Sigmoid colon (tissue), 7 donors: Measurements from ENCODE around the gene GPR17. TPM values are rescaled to one million over a fixed set of nuclear protein-coding genes. Genes with fewer than 3 reads are reported as not detected.

Experiments
- DNase-seq: peaks from one replicate; pipeline ENCODE4 v3.0.0-alpha.2; 2019
- H3K27ac ChIP-seq, 4 donors: fragments of 200-600 bp; sonication (generic); one replicate each; pipeline ENCODE4 v1.5.1; 2016 to 2019; ENCODE audit warnings: mild to moderate bottlenecking in 1 of 4
- H3K27me3 ChIP-seq, 3 donors: fragments of 200-600 bp; sonication (generic); one replicate each; pipeline ENCODE4 v1.5.1; 2019; ENCODE audit warnings: mild to moderate bottlenecking in 1 of 3
- H3K36me3 ChIP-seq, 4 donors: fragments of 200-600 bp; sonication (generic); one replicate each; pipeline ENCODE4 v1.5.1; 2016 to 2019
- H3K4me1 ChIP-seq, 4 donors: fragments of 200-600 bp; sonication (generic); one replicate each; pipeline ENCODE4 v1.5.1; 2017 to 2019
- H3K4me3 ChIP-seq, 4 donors: fragments of 200-600 bp; sonication (generic); one replicate each; pipeline ENCODE4 v1.5.1; 2017 to 2019; ENCODE audit warnings: mild to moderate bottlenecking in 2 of 4, moderate library complexity in 1 of 4
- H3K9me3 ChIP-seq, 4 donors: fragments of 200-600 bp in 3 of 4; sonication (generic) in 3 of 4; one replicate each; pipeline versions ENCODE4 v1.5.1 to v1.6.1; 2013 to 2019
- EP300 ChIP-seq, 4 donors: sonication (generic); formaldehyde crosslinking; IDR thresholded peaks; one replicate each; pipeline ENCODE4 v1.6.1; 2017; ENCODE audit warnings: antibody characterized with exemption in 4 of 4
- POLR2A ChIP-seq, 2 donors: fragments of 450-650 bp; IDR thresholded peaks; one replicate each; pipeline ENCODE4 v1.6.1; 2016; ENCODE audit warnings: antibody characterized with exemption in 2 of 2, mild to moderate bottlenecking in 2 of 2, moderate library complexity in 2 of 2
- POLR2AphosphoS5 ChIP-seq, 4 donors: sonication (generic); formaldehyde crosslinking; IDR thresholded peaks; one replicate each; pipeline ENCODE4 v1.6.1; 2017; ENCODE audit warnings: antibody characterized with exemption in 4 of 4
- WGBS, 2 donors: extraction: QIAGEN DNeasy Blood & Tissue Kit; methylation state at CpG; one replicate each; pipeline ENCODE4 v1.1.7; 2013; 5-methylcytosine and 5-hydroxymethylcytosine counted together
- intact Hi-C: fragments of 100-400 bp; cut with DNase I; formaldehyde crosslinking; loops from one replicate; pipeline ENCODE4 v1.15.1; 2023
- polyA plus RNA-seq, 3 donors: library from polyadenylated mRNA; stranded (reverse); fragments of 200-250 nt; gene quantifications; one replicate each; pipeline ENCODE4 v1.2.3, GENCODE V29; 2013
- total RNA-seq, 4 donors: library from RNA; depleted of rRNA; stranded (reverse); fragments of >200 nt; gene quantifications; one replicate each; pipeline ENCODE4 v1.1.0, GENCODE V29; 2016
- TF ChIP-seq, protein P1 (sequence below), 4 experiments: fragments of 450-650 bp in 3 of 4; fragments of 200-600 bp in 1 of 4; IDR thresholded peaks; one replicate each; pipeline ENCODE4 v1.5.1; 2016 to 2019; ENCODE audit warnings: antibody characterized with exemption in 4 of 4, mild to moderate bottlenecking in 3 of 4, moderate library complexity in 2 of 4
- donor health status: healthy with polysubstance abuse.
- donor health status: Bipolar disorder and iron deficiency.
- donor health status: healthy.

GPR17 gene
- total and polyA plus RNA-seq, 7 donors: 0.36 to 1.4 (median 0.60) TPM; not detected in 2

DNA sequence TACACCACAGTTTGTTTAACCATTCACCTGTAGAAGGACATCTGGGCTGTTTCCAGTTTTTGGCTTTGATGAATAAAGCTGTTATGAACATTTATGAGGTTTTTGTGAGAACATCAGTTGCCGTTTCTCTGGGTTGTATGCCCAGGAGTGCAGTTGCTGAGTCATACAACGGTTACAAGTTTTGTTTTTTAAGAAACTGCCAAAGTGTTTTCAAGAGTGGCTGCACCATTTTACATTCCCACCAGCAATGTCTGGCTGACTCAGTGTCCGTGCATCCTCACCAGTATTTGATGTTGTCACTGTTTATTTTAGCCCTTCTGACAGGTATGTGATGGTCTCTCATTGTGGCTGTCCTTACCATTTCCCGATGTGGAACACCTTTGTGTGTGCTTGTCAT lies 48.0 kb upstream of the GPR17 start:
- Histone ChIP-seq H3K9me3 (no peaks in the 10 kb centered on the region), H3K27me3 (no peaks in the 10 kb centered on the region), H3K27ac (no peak overlapping the region), H3K36me3 (no peaks in the 10 kb centered on the region), H3K4me1 (no peaks in the 10 kb centered on the region), H3K4me3 (no peak overlapping the region)
- intact Hi-C loops: no loop called here
- TF ChIP-seq POLR2A (IDR thresholded peaks at IDR 0.05) (no peak), EP300 (IDR thresholded peaks at IDR 0.05) (no peak), POLR2AphosphoS5 (IDR thresholded peaks at IDR 0.05) (no peak)
- TF ChIP-seq, protein P1, sequence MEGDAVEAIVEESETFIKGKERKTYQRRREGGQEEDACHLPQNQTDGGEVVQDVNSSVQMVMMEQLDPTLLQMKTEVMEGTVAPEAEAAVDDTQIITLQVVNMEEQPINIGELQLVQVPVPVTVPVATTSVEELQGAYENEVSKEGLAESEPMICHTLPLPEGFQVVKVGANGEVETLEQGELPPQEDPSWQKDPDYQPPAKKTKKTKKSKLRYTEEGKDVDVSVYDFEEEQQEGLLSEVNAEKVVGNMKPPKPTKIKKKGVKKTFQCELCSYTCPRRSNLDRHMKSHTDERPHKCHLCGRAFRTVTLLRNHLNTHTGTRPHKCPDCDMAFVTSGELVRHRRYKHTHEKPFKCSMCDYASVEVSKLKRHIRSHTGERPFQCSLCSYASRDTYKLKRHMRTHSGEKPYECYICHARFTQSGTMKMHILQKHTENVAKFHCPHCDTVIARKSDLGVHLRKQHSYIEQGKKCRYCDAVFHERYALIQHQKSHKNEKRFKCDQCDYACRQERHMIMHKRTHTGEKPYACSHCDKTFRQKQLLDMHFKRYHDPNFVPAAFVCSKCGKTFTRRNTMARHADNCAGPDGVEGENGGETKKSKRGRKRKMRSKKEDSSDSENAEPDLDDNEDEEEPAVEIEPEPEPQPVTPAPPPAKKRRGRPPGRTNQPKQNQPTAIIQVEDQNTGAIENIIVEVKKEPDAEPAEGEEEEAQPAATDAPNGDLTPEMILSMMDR (IDR thresholded peaks at IDR 0.05): no peak
- DNase-seq: no peak
- WGBS, 2 donors: 53 to 71% methylated on average over 4 of the region's 4 CpGs

DNA sequence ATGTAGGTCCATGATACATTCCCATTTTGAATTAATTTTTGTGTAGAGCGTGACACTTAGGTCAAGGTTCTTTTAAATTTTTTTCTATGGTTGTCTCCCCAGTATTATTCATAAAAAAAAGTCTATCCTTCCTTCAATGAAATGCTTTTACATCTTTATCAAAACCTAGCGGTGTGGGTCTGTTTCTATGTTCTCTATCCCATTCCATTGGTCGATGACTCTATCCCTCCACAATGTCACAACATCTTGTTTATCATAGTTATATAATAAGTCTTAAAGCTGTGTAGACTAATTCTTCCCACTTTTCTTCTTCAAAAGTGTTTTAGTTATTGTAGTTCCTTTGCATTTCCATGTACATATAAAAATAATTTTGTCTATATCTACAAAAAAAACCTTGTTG lies 47.2 kb upstream of the GPR17 start:
- 94 to 96% methylated on average over 3 of the region's 3 CpGs for WGBS, 2 donors
- Histone ChIP-seq H3K4me1 (no peaks in the 10 kb centered on the region), H3K36me3 (no peaks in the 10 kb centered on the region), H3K27me3 (no peaks in the 10 kb centered on the region), H3K27ac (no peak overlapping the region), H3K9me3 (no peaks in the 10 kb centered on the region), H3K4me3 (no peak overlapping the region)
- no peak for DNase-seq
- TF ChIP-seq EP300 (IDR thresholded peaks at IDR 0.05) (no peak), POLR2AphosphoS5 (IDR thresholded peaks at IDR 0.05) (no peak), POLR2A (IDR thresholded peaks at IDR 0.05) (no peak)
- TF ChIP-seq, protein P1 (IDR thresholded peaks at IDR 0.05): no peak
- intact Hi-C loops: no loop called here

DNA sequence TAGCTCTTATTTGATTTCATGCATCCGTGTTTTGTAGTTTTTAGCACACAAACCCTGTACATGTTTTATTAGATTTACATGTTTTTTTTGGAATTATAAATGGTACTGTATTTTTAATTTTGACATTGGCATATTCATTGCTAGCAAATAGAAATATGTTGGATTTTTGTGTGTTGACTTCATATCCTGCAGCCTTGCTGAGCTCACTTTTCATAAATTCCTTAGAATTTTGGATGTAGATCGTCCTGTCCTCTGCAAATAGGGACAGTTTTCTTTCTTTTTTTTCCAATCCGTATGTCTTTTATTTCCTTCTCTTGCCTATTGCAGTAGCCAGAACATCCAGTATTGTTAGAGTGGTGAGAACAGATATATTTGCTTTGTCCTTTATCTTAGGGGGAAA lies 46.7 kb upstream of the GPR17 start:
- intact Hi-C loops: no loop called here
- Histone ChIP-seq H3K4me3 (no peak overlapping the region), H3K27ac (no peak overlapping the region), H3K9me3 (no peaks in the 10 kb centered on the region), H3K4me1 (no peaks in the 10 kb centered on the region), H3K27me3 (no peaks in the 10 kb centered on the region), H3K36me3 (no peaks in the 10 kb centered on the region)
- TF ChIP-seq POLR2AphosphoS5 (IDR thresholded peaks at IDR 0.05): no peak
- TF ChIP-seq POLR2A (IDR thresholded peaks at IDR 0.05): no peak
- no peak for TF ChIP-seq EP300 (IDR thresholded peaks at IDR 0.05)
- TF ChIP-seq, protein P1 (IDR thresholded peaks at IDR 0.05): no peak
- WGBS, 2 donors: 85 to 94% methylated on average over 3 of the region's 3 CpGs
- DNase-seq: no peak

DNA sequence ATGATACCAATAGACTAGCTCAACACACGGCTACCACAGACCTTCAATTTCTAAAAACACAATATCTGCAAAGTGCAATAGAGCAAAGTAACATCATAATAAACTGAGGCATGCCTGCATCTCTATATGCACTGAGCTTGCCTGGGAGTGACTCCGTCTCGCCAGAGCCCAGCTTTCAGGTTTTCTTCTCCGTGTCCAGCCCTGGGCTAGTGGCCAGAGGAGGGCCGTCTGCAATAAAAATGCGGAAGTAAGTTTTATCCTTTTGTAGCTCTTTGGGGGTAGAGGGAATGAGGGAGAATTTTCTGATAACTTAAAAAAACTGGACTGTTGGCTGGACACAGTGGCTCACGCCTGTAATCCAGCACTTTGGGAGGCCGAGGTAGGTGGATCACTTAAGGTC lies 41.0 kb upstream of the GPR17 start:
- H3K9me3 ChIP-seq: no peaks in the 10 kb centered on the region
- intact Hi-C loops: no loop called here
- no peaks in the 10 kb centered on the region for H3K27me3 ChIP-seq
- TF ChIP-seq POLR2AphosphoS5 (IDR thresholded peaks at IDR 0.05) (no peak), POLR2A (IDR thresholded peaks at IDR 0.05) (no peak), EP300 (IDR thresholded peaks at IDR 0.05) (no peak)
- TF ChIP-seq, protein P1 (IDR thresholded peaks at IDR 0.05): no peak
- no peaks in the 10 kb centered on the region for H3K4me1 ChIP-seq
- no peaks in the 10 kb centered on the region for H3K36me3 ChIP-seq
- peak; percentile 13 for DNase-seq
- no peak overlapping the region for H3K4me3 ChIP-seq
- WGBS, 2 donors: 91 to 93% methylated on average over 8 of the region's 8 CpGs
- H3K27ac ChIP-seq: no peak overlapping the region

DNA sequence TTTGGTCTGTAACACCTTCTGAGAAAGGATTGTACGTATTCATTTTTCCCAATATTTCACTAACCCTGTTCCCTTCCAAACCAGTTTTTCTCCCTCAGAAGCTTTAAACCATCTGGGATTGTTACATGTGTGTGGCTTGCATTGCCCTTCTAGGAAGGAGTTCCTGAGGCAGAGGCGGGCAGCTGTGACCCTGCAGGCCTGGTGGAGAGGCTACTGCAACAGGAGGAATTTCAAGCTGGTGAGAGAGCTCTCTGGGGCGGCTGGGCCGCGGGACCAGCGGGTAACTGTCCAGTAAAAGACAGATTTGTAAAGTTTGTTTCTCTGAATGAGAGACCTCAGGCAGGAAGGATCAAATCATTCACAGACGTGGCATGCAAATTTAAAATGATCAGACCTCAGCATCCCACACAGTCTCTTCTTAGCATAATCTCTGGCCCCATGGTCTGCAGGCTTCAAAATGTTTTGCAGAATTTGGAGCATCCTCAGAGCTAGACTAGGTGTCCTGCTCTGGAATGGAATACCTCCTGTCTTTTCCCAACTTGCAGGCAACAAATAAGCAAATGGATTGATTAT lies 40.2 kb upstream of the GPR17 start:
- TF ChIP-seq POLR2AphosphoS5 (IDR thresholded peaks at IDR 0.05): no peak
- TF ChIP-seq POLR2A (IDR thresholded peaks at IDR 0.05): no peak
- no peak for TF ChIP-seq EP300 (IDR thresholded peaks at IDR 0.05)
- TF ChIP-seq, protein P1 (IDR thresholded peaks at IDR 0.05): no peak
- intact Hi-C loops: no loop called here
- peak; percentile 34 for DNase-seq

More for the DNA sequence above, 40.2 kb upstream of the GPR17 start:
- no peak overlapping the region for H3K4me3 ChIP-seq
- WGBS, 2 donors: 83 to 92% methylated on average over 7 of the region's 7 CpGs
- H3K27me3 ChIP-seq: no peaks in the 10 kb centered on the region
- H3K9me3 ChIP-seq: peaks cover 0 to under 1% (median under 1%) of the 10 kb centered on the region in 4 donors
- H3K36me3 ChIP-seq: no peaks in the 10 kb centered on the region
- H3K4me1 ChIP-seq: no peaks in the 10 kb centered on the region
- H3K27ac ChIP-seq: no peak overlapping the region
